GM18499 (cell line): ENCODE data around the gene EMX1.

Source experiments
- ATAC-seq: cut with Tn5 transposase; IDR thresholded peaks from one replicate; pipeline ENCODE4 v1.9.1; 2021; ENCODE audit warnings: moderate number of reproducible peaks; ENCODE audit not compliant: insufficient read depth, unreplicated experiment

Gene EMX1

DNA sequence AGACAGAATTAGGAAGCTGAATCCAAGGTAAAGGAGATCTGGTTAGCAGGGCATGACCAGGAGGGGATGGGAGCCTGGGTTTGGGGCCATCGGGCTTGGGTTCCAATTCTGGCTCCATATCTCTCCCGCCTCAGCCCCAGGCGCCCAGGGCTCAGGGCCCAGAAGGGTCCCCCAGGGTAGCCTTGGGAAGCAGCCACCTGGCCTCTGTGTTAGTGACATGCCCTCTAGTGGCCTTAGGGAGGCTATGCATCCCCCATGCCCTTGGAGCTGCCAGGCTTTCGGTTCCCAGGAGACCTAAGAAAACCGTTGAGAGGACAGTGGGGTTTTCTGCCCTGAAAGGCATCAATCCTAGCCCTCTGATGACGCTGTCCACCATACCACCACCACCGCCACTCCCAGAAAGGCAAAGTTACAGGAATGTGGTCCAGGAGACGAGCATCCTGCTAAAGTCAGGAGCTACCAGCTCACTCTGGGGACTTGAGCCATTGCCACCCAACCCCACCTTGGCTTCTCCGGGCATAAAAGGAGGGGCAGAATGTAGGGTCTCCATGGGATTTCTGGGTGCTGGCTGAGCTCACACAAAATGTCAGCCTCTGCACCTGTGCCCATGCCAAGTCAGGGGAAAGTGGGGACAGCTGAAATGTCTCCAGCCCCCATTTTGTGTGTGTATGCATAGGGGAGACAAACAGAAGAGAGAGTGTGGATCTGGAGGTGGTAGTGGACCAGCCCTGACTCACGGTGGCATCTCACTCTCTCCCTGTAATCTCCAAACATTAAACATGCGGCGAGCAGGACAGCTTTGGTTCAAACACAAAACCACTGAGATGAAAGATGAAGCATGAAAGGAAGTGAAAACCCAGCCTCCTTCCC lies 56.5 kb downstream of the EMX1 start:
- no peak for ATAC-seq

DNA sequence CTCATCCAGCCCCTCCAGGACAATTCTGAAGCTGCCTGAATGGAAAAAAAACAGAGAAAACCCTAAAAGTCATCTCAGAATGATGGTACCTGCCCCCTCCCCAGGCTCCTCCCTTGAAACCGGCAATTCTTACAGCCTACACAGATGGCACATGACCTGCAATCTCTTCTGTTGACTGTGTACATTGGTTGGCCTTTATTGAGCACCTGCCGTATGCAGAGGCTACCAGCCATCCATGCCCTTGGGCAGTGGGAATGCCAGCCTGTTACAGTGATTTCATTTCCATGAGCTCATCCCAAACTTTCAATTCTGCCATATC lies 57.1 kb downstream of the EMX1 start:
- ATAC-seq, result no peak

DNA sequence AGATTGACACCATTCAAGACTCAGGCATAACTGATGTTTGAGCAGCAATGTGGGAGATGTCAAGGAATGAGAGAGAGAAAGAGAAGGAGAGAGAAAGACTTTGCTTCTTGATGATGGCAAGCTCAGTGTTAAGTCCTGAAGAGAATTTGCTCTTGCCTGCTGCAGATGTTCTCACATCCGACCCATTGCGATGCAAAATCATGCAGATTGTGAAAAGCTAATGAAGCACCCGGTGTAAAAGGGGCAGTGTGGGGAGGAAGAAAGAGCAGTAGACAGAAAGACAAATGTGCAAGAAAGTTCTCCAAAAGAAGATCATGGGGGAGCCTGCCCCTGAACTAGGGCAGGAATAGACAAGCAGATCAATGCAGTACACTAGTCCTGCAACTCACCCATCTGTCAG lies 57.7 kb downstream of the EMX1 start:
- no peak for ATAC-seq

DNA sequence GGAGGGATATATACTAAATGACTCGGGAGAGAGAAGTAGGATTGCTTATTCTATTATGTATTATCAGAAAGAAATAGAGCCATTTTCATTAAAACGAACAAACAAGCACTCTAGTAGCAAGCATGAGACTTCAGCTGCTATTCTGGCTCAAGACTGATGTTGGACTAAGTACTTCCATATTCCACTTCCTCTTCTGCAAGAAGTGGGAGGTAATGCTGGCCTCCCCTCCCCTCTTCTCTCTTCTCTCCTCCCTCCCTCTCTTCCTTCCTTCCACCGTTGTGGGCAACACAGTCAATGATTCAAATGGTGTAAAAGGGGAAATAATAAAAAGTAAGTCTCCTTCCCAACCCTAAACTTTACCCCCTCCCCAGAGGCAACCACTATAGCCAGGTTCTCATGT lies 62.6 kb downstream of the EMX1 start:
- ATAC-seq, result no peak

DNA sequence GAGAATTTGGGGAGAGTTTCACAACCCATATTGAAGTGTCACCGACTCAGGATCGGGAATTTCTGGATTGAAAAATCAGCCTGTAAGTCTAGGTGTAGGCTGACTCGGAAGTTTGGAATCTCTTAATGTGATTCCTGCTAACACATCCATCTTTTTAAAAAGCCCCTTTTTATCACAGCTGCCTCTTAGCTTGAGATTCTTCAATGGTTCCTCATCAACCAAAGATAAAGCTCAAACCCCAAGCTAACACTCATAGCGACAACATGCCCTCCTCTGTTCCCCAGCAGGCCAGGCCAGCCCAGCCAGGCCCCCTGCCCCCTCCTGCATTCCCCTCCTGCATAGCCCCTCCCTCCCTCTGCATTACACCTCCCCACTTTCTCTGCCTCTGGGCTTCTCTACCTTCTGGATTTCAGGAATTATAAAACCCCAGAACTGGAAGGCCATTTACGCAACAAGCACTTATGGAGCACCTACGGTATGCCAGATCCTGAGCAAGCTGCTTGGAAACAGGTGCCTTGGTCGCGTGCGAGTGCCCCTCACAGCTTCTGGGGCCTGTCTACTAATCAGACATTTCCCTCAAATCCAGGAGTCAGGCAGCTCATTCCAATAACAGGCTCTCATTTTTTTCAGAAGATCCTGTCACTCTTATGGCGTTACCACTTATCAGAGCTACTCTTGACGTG lies 63.4 kb downstream of the EMX1 start:
- no peak for ATAC-seq

DNA sequence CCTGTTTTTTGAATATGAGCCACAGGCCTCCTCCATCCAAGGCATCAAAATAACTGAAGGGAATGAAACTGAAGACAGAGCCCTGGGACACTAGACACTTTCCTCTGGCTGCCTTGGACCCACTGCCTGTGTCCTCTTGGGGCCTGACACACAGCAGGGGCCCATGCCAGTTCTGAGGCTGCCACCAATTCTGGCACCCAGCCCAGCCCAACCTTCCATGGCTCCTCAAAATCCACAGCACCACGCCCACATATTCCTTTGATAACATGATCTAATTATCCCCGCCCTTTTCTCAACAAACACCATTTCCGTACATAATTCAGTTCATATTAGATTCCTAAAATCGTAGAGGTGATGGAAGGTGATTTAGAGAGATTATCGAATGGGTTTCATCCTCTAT lies 64.2 kb downstream of the EMX1 start:
- ATAC-seq, result no peak

DNA sequence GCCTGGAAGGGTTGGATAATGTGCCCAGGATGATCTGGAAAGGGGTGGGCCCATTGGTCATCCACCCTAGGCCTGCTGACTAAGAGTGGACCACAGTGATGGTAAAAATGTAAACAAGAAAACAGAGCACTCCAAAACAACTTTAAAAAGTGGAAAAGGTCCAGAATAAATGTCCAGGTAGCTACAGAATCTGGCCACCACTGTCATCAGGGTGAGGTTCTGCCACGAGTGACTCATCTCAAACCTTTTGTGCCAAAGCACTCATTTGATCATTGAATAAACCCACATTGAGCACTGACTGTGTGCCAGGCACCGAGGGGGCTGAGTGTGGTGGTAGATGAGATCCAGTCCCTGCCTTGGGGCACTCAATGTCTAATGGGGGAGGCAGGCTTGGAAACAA lies 64.9 kb downstream of the EMX1 start:
- ATAC-seq, result no peak

DNA sequence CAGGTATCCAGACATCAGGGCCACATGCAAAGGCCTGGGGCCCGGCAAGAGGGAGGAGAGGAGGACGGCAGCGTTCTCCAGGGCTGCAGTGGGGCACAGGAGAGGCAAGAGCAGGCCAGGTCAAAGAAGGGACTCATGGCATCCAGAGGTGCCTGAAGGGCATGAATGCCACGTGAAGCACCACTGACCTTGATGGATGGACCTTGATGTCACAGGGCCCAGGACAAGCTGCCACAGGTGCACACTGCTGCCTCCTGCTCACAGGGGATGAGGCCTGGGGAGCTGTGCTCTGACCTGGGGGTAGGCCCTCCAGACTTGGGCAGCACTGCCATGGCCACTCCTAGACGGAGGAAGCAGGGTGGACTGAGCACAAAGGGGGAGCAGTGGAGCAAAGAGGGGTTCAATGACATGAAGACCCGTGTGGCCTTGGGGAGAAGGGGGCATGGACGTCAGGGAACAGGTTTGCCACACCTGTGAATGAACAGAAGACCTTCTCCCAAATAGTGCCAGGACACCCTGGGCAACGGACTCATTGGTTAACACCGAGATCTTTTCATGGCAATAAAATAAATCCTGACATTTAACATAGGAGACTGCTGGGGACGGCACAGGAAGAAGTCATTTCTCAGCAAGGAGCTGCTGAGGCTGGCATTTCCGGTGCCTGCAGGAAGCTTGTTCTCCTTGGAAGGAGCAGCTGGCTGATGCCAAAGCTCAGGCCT lies 65.6 kb downstream of the EMX1 start:
- ATAC-seq, result no peak

DNA sequence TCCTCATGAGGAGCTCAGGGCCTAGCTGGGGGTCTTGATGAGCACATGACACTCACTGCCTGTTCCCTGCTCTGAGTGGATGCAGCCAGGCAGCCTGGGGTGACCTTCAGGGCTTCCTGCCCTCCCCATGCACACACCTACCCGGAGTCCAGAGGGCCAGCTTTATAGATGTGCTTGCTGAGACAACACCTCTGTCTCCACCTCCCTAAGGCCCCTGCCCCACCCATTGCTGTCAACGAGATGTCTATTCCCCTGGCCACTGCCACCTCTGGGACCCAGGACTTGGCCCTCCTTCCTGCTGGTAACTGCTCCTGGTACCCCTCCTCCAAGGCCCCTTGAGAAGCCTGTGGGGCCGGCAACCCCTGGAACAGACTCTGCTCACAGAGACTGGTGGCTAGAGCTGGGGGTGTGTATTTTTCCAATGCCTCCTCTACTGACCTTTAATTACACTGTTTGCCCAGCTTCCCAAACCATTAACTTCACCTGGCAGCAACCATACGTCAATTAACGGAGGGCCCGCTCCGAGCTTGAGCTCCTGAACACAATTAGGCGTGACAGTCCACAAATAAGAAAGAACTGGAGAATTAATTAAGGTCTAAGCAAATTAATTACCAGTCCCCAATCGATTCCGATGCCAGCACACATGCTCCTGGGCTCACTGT lies 66.3 kb downstream of the EMX1 start:
- no peak for ATAC-seq

DNA sequence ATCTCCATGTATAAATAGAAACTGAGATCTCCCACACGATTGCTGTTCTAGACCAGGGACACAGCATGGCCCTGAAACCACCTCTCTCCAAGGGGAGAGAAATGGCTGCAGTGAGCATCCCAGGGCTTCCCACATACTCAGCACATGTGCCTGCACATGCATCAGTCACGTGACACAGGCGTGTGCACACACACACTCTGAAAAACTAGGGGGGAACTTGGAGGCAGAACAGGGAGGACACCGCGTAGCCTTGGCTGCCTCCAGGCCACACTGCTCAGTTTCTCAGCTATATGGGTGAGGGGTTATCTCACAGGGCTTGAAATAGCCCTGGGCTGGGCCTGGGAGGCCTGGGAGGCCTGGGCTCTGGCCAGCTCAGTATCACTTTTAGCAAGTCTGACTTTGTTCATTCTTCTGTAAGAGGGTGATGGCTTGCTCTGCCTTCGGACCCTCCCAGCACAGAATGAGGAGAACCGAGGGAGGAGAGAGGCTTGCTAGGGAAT lies 66.9 kb downstream of the EMX1 start:
- no peak for ATAC-seq
